ENCODE data around the gene DGKG.

The DGKG gene

DNA sequence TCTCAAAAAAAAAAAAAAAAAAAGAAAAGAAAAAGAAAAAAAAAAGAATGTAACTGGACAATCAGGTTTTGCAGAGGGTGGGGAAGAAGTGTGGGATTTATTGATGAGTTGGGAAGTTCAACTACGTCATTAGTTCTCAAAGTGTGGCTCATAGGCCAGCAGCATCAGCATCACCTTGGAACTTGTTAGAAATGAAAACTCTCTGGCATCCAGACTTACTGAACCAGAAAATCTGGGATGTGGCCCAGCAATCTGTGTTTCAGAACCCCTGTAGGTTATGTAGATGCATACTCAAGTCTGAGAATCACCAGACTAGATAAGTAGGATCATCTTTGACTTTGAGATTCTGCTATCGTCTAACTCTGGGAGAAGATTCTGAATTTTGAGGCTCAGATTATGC lies 207.4 kb downstream of the DGKG start:
- Histone ChIP-seq H3K4me1 (ENCODE audit: control insufficient read depth, low read depth, low read length) (no peaks in the 10 kb centered on the region), H3K9ac (ENCODE audit: low read length) (no peak overlapping the region), H3K27me3 (ENCODE audit: control insufficient read depth, insufficient read depth, low read length) (no peaks in the 10 kb centered on the region), H3K27ac (ENCODE audit: low read length) (no peak overlapping the region), H3K4me3 (ENCODE audit: low read length) (no peak overlapping the region), H3K9me3 (ENCODE audit: control insufficient read depth, low read depth, low read length) (no peaks in the 10 kb centered on the region), H3K36me3 (ENCODE audit: control insufficient read depth, low read depth, low read length) (no peaks in the 10 kb centered on the region)

DNA sequence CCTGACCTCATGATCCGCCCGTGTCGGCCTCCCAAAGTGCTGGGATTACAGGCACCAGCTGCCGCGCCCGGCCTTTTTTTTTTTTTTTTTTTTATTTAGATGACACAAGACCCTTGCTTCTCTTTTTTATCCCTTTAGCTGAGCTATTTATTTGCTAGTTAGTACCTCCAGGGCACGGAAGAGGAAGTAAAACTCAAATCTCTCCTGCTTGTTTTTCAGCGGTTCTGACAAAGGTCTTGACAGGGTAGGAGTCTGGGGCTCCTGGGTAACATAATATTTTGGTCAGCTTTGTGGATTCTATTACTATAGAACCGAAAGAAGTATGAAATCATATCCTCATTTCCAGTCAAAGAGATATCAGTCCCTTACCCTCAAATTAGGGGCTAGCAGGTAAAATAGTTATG lies 209.1 kb downstream of the DGKG start:
- Histone ChIP-seq H3K27ac (ENCODE audit: low read length) (no peak overlapping the region), H3K9me3 (ENCODE audit: control insufficient read depth, low read depth, low read length) (no peaks in the 10 kb centered on the region), H3K4me1 (ENCODE audit: control insufficient read depth, low read depth, low read length) (no peaks in the 10 kb centered on the region), H3K9ac (ENCODE audit: low read length) (no peak overlapping the region), H3K27me3 (ENCODE audit: control insufficient read depth, insufficient read depth, low read length) (no peaks in the 10 kb centered on the region), H3K36me3 (ENCODE audit: control insufficient read depth, low read depth, low read length) (no peaks in the 10 kb centered on the region), H3K4me3 (ENCODE audit: low read length) (no peak overlapping the region)

GRCh38 chr3:186152361-186152798 lies 209.7 kb downstream of the DGKG start:
- no peaks in the 10 kb centered on the region for H3K27me3 ChIP-seq (ENCODE audit: control insufficient read depth, insufficient read depth, low read length)
- no peaks in the 10 kb centered on the region for H3K9me3 ChIP-seq (ENCODE audit: control insufficient read depth, low read depth, low read length)
- H3K27ac ChIP-seq (ENCODE audit: low read length) = no peak overlapping the region
- no peak overlapping the region for H3K4me3 ChIP-seq (ENCODE audit: low read length)
- no peaks in the 10 kb centered on the region for H3K4me1 ChIP-seq (ENCODE audit: control insufficient read depth, low read depth, low read length)
- no peaks in the 10 kb centered on the region for H3K36me3 ChIP-seq (ENCODE audit: control insufficient read depth, low read depth, low read length)
- no peak overlapping the region for H3K9ac ChIP-seq (ENCODE audit: low read length)

DNA sequence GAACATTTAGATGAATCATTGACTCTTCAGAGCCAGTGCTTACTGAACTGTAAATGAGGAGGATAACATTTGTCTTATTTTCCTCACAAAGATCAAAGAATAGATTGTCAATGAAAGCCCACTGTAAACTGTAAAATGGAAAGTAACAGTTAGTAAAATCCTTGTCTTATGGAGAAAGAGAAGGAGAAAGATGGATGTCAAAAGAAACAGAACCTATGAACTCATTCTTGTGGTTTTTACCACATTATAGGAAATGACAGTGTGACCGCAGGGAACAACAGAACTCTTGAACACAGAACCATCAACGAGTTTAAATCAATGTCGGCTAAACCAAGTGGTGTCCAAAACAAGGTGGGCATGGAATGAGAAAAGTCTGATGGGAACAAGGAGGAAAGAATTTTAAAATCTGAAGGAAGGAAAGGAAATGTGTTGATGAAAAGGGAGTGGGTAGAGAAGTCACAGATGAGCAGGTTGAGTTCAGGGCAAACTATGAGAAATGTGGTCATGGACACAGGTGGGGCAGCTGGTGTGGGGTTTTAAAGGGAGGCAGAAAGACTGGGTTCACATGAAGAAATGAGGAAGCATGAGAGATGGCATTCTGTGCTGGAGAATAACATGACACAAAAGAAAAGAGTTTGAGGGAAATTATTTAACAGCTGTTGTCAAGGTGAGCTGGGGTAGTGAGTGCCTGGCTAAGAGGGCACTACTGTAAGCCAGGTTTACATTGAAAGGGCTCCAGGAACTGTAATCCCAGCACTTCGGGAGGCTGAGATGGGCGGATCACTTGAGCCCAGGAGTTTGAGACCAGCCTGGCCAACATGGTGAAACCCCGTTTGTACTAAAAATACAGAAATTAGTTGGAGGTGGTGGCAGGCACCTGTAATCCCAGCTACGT lies 210.7 kb downstream of the DGKG start:
- Histone ChIP-seq H3K36me3 (ENCODE audit: control insufficient read depth, low read depth, low read length) (no peaks in the 10 kb centered on the region), H3K9ac (ENCODE audit: low read length) (no peak overlapping the region), H3K27ac (ENCODE audit: low read length) (no peak overlapping the region), H3K9me3 (ENCODE audit: control insufficient read depth, low read depth, low read length) (no peaks in the 10 kb centered on the region), H3K27me3 (ENCODE audit: control insufficient read depth, insufficient read depth, low read length) (no peaks in the 10 kb centered on the region), H3K4me1 (ENCODE audit: control insufficient read depth, low read depth, low read length) (no peaks in the 10 kb centered on the region), H3K4me3 (ENCODE audit: low read length) (no peak overlapping the region)

- H3K27me3 ChIP-seq (ENCODE audit: control insufficient read depth, insufficient read depth, low read length) = no peaks in the 10 kb centered on the region
- H3K4me1 ChIP-seq (ENCODE audit: control insufficient read depth, low read depth, low read length) = no peaks in the 10 kb centered on the region
- no peak overlapping the region for H3K27ac ChIP-seq (ENCODE audit: low read length)
These were observed 211.8 kb downstream of the DGKG start for GRCh38 chr3:186150041-186150830.

GRCh38 chr3:186149319-186149960 lies 212.6 kb downstream of the DGKG start:
- H3K27ac ChIP-seq (ENCODE audit: low read length) = no peak overlapping the region
- no peaks in the 10 kb centered on the region for H3K4me1 ChIP-seq (ENCODE audit: control insufficient read depth, low read depth, low read length)
- no peaks in the 10 kb centered on the region for H3K9me3 ChIP-seq (ENCODE audit: control insufficient read depth, low read depth, low read length)
- H3K9ac ChIP-seq (ENCODE audit: low read length) = no peak overlapping the region
- no peak overlapping the region for H3K4me3 ChIP-seq (ENCODE audit: low read length)
- H3K27me3 ChIP-seq (ENCODE audit: control insufficient read depth, insufficient read depth, low read length) = no peaks in the 10 kb centered on the region
- no peaks in the 10 kb centered on the region for H3K36me3 ChIP-seq (ENCODE audit: control insufficient read depth, low read depth, low read length)

More at GRCh38 chr3:186150041-186150830, 211.8 kb downstream of the DGKG start:
- Histone ChIP-seq H3K4me3 (ENCODE audit: low read length) (no peak overlapping the region), H3K36me3 (ENCODE audit: control insufficient read depth, low read depth, low read length) (no peaks in the 10 kb centered on the region), H3K9ac (ENCODE audit: low read length) (no peak overlapping the region), H3K9me3 (ENCODE audit: control insufficient read depth, low read depth, low read length) (no peaks in the 10 kb centered on the region)

DNA sequence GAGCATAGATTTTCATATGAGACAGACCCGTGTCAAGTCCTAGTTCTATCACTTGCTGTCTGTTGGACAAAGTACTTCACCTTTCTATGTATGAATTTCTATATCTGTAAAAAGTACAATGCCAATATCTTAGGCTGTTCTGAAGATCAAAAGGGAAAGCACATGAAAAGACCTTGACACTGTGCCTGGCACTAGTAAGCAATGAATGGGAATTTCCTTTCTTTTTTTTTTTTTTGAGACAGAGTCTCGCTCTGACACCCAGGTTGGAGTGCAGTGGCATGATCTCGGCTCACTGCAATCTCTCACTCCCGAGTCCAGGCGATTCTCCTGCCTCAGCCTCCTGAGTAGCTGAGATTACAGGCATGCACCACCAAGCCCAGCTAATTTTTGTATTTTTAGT lies 217.8 kb downstream of the DGKG start:
- no peak overlapping the region for H3K27ac ChIP-seq (ENCODE audit: low read length)
- H3K27me3 ChIP-seq (ENCODE audit: control insufficient read depth, insufficient read depth, low read length) = no peaks in the 10 kb centered on the region

DNA sequence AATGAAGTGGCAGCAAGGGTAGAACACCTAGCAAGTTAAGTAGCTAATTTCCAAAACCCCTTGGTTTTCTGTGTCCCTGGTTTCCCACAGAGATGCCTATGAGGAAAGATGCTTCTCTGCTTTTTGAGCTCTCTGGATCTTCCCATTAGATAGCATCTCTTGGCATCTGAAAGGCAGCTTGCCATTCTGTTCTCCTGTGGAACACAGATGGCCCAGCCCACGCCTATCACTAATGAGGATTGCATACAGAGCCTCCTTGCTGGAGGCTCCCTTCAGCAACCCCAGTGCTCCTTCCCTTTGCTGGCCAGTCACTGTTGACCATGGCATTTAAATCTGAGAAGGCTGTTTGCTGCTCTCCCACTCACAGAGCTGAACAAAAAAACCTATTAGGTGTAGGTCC lies 218.8 kb downstream of the DGKG start:
- Histone ChIP-seq H3K36me3 (ENCODE audit: control insufficient read depth, low read depth, low read length) (no peaks in the 10 kb centered on the region), H3K27ac (ENCODE audit: low read length) (no peak overlapping the region), H3K27me3 (ENCODE audit: control insufficient read depth, insufficient read depth, low read length) (no peaks in the 10 kb centered on the region), H3K4me3 (ENCODE audit: low read length) (no peak overlapping the region), H3K4me1 (ENCODE audit: control insufficient read depth, low read depth, low read length) (no peaks in the 10 kb centered on the region), H3K9ac (ENCODE audit: low read length) (no peak overlapping the region), H3K9me3 (ENCODE audit: control insufficient read depth, low read depth, low read length) (no peaks in the 10 kb centered on the region)

More for the DNA sequence above, 217.8 kb downstream of the DGKG start:
- no peak overlapping the region for H3K4me3 ChIP-seq (ENCODE audit: low read length)
- H3K9me3 ChIP-seq (ENCODE audit: control insufficient read depth, low read depth, low read length) = no peaks in the 10 kb centered on the region
- H3K4me1 ChIP-seq (ENCODE audit: control insufficient read depth, low read depth, low read length) = no peaks in the 10 kb centered on the region
- no peaks in the 10 kb centered on the region for H3K36me3 ChIP-seq (ENCODE audit: control insufficient read depth, low read depth, low read length)
- H3K9ac ChIP-seq (ENCODE audit: low read length) = no peak overlapping the region

- no peak overlapping the region for H3K27ac ChIP-seq (ENCODE audit: low read length)
- no peaks in the 10 kb centered on the region for H3K4me1 ChIP-seq (ENCODE audit: control insufficient read depth, low read depth, low read length)
- no peak overlapping the region for H3K9ac ChIP-seq (ENCODE audit: low read length)
- H3K9me3 ChIP-seq (ENCODE audit: control insufficient read depth, low read depth, low read length) = no peaks in the 10 kb centered on the region
- no peaks in the 10 kb centered on the region for H3K36me3 ChIP-seq (ENCODE audit: control insufficient read depth, low read depth, low read length)
- no peaks in the 10 kb centered on the region for H3K27me3 ChIP-seq (ENCODE audit: control insufficient read depth, insufficient read depth, low read length)
- no peak overlapping the region for H3K4me3 ChIP-seq (ENCODE audit: low read length)
These were observed 219.6 kb downstream of the DGKG start for GRCh38 chr3:186142393-186142932.

DNA sequence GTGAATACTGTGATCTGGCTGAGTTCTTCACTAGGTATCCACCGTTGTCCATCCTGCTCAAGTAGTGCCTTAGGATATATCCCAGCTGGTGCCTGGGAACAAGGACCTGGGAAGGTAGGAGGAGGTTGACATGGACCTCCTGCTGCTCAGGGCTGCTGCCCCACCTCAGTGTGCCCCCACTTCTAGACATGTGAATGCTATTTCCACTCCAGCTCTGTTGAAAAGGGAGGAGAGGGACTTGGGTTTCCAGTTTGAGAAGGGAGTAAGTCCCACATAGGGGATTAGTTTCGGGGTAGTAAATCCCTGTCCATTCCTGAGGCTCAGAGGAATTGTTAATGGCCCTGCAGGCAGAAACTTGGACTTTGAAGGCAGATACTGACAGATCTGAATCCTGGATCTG lies 220.2 kb downstream of the DGKG start:
- H3K9ac ChIP-seq (ENCODE audit: low read length) = no peak overlapping the region
- H3K4me1 ChIP-seq (ENCODE audit: control insufficient read depth, low read depth, low read length) = no peaks in the 10 kb centered on the region
- H3K9me3 ChIP-seq (ENCODE audit: control insufficient read depth, low read depth, low read length) = no peaks in the 10 kb centered on the region
- H3K27me3 ChIP-seq (ENCODE audit: control insufficient read depth, insufficient read depth, low read length) = no peaks in the 10 kb centered on the region
- H3K4me3 ChIP-seq (ENCODE audit: low read length) = no peak overlapping the region
- H3K27ac ChIP-seq (ENCODE audit: low read length) = no peak overlapping the region
- H3K36me3 ChIP-seq (ENCODE audit: control insufficient read depth, low read depth, low read length) = no peaks in the 10 kb centered on the region

GRCh38 chr3:186138272-186138981 lies 223.6 kb downstream of the DGKG start:
- no peak overlapping the region for H3K9ac ChIP-seq (ENCODE audit: low read length)
- no peaks in the 10 kb centered on the region for H3K4me1 ChIP-seq (ENCODE audit: control insufficient read depth, low read depth, low read length)
- no peaks in the 10 kb centered on the region for H3K36me3 ChIP-seq (ENCODE audit: control insufficient read depth, low read depth, low read length)
- no peak overlapping the region for H3K27ac ChIP-seq (ENCODE audit: low read length)
- no peaks in the 10 kb centered on the region for H3K9me3 ChIP-seq (ENCODE audit: control insufficient read depth, low read depth, low read length)
- no peaks in the 10 kb centered on the region for H3K27me3 ChIP-seq (ENCODE audit: control insufficient read depth, insufficient read depth, low read length)
- no peak overlapping the region for H3K4me3 ChIP-seq (ENCODE audit: low read length)
